DMS153 (cell line): ENCODE data around the gene CTNNA3.

Experiments used
- DNase-seq: peaks from one replicate; lab custom pipeline; 2025; lab: John Stamatoyannopoulos, UW

Gene CTNNA3

GRCh38 chr10:66805612-66806011, 890.4 kb downstream of the CTNNA3 start:
- no peak for DNase-seq

- DNase-seq, result no peak
These were observed 891.0 kb downstream of the CTNNA3 start for GRCh38 chr10:66804962-66805361.

- DNase-seq, result no peak
These were observed 892.8 kb downstream of the CTNNA3 start for GRCh38 chr10:66803174-66803573.

- DNase-seq, result no peak
These were observed 896.5 kb downstream of the CTNNA3 start for GRCh38 chr10:66799474-66799873.

GRCh38 chr10:66795866-66796265, 900.1 kb downstream of the CTNNA3 start:
- no peak for DNase-seq

- DNase-seq, result no peak
These were observed 903.6 kb downstream of the CTNNA3 start for GRCh38 chr10:66792441-66792840.

- no peak for DNase-seq
These were observed 907.6 kb downstream of the CTNNA3 start for GRCh38 chr10:66788178-66788987.

- DNase-seq, result no peak
These were observed 909.3 kb downstream of the CTNNA3 start for GRCh38 chr10:66786709-66787108.

GRCh38 chr10:66784770-66785169, 911.2 kb downstream of the CTNNA3 start:
- no peak for DNase-seq

- no peak for DNase-seq
These were observed 912.7 kb downstream of the CTNNA3 start for GRCh38 chr10:66783316-66783715.

- no peak for DNase-seq
These were observed 913.2 kb downstream of the CTNNA3 start for GRCh38 chr10:66782776-66783175.

GRCh38 chr10:66782144-66782543, 913.9 kb downstream of the CTNNA3 start:
- no peak for DNase-seq

- DNase-seq, result no peak
These were observed 915.2 kb downstream of the CTNNA3 start for GRCh38 chr10:66780796-66781195.

- DNase-seq, result no peak
These were observed 917.6 kb downstream of the CTNNA3 start for GRCh38 chr10:66778351-66778750.

GRCh38 chr10:66777665-66778064, 918.3 kb downstream of the CTNNA3 start:
- DNase-seq, result no peak

GRCh38 chr10:66773472-66773817, 922.5 kb downstream of the CTNNA3 start:
- no peak for DNase-seq

- no peak for DNase-seq
These were observed 923.2 kb downstream of the CTNNA3 start for GRCh38 chr10:66772548-66773471.

- no peak for DNase-seq
These were observed 928.3 kb downstream of the CTNNA3 start for GRCh38 chr10:66767707-66768106.

- no peak for DNase-seq
These were observed 933.7 kb downstream of the CTNNA3 start for GRCh38 chr10:66762218-66762729.

- DNase-seq, result no peak
These were observed 935.1 kb downstream of the CTNNA3 start for GRCh38 chr10:66760941-66761340.

- DNase-seq, result no peak
These were observed 940.5 kb downstream of the CTNNA3 start for GRCh38 chr10:66755474-66755873.

- DNase-seq, result no peak
These were observed 943.3 kb downstream of the CTNNA3 start for GRCh38 chr10:66752714-66753113.

- no peak for DNase-seq
These were observed 947.8 kb downstream of the CTNNA3 start for GRCh38 chr10:66748217-66748616.
